Heart right ventricle (tissue), 16 donors: ENCODE data around the gene LSP1. TPM values are rescaled to one million over a fixed set of nuclear protein-coding genes. Genes with fewer than 3 reads are reported as not detected.

Experiments
- ATAC-seq, 8 donors: fragments of 200-7000 bp; cut with Tn5 transposase; one replicate each; pipeline ENCODE4 v1.9.1; 2020; ENCODE audit warnings: mild to moderate bottlenecking in 8 of 8, moderate library complexity in 8 of 8, moderate number of reproducible peaks in 1 of 8
- DNase-seq, 2 donors: peaks; one replicate each; pipeline ENCODE4 v3.0.0-alpha.2; 2020
- H3K27ac ChIP-seq, 10 donors: fragments of 200-600 bp; sonication (generic) in 2 of 10; one replicate each; pipeline versions ENCODE4 v1.5.0 to v1.8.0; 2020 to 2022; ENCODE audit warnings: mild to moderate bottlenecking in 3 of 10
- H3K27me3 ChIP-seq, 7 donors: fragments of 200-600 bp; one replicate each; pipeline ENCODE4 v1.8.0; 2021 to 2022; ENCODE audit warnings: mild to moderate bottlenecking in 2 of 7
- H3K36me3 ChIP-seq, 9 donors: fragments of 200-600 bp; sonication (generic) in 1 of 9; one replicate each; pipeline versions ENCODE4 v1.5.0 to v1.8.0; 2020 to 2022; ENCODE audit warnings: mild to moderate bottlenecking in 2 of 9
- H3K4me1 ChIP-seq, 9 donors: fragments of 200-600 bp; sonication (generic) in 1 of 9; one replicate each; pipeline versions ENCODE4 v1.5.0 to v1.8.0; 2020 to 2022; ENCODE audit warnings: mild to moderate bottlenecking in 4 of 9
- H3K4me3 ChIP-seq, 10 donors: fragments of 200-600 bp; sonication (generic) in 2 of 10; one replicate each; pipeline versions ENCODE4 v1.5.0 to v1.8.0; 2020 to 2022; ENCODE audit warnings: mild to moderate bottlenecking in 7 of 10, moderate library complexity in 2 of 10
- H3K9me3 ChIP-seq, 11 donors: fragments of 200-600 bp in 10 of 11; sonication (generic) in 2 of 11; one replicate each; pipeline versions ENCODE4 v1.5.0 to v1.8.0; 2013 to 2022; ENCODE audit warnings: mild to moderate bottlenecking in 2 of 11, control low read depth in 1 of 11, moderate library complexity in 1 of 11
- CTCF ChIP-seq, 9 donors: fragments of 200-600 bp; sonication (generic) in 2 of 9; IDR thresholded peaks; one replicate each; pipeline versions ENCODE4 v1.5.0 to v1.8.0; 2021 to 2022; ENCODE audit warnings: antibody characterized with exemption in 9 of 9, mild to moderate bottlenecking in 5 of 9, moderate library complexity in 1 of 9
- WGBS, 2 donors: extraction: QIAGEN DNeasy Blood & Tissue Kit; methylation state at CpG; one replicate each; pipeline ENCODE4 v1.1.7; 2013; ENCODE audit warnings: inconsistent platforms in 1 of 2; 5-methylcytosine and 5-hydroxymethylcytosine counted together
- intact Hi-C, 10 donors: fragments of 100-400 bp; cut with DNase I; formaldehyde crosslinking; loops; one replicate each; pipeline versions ENCODE4 v1.11.1 to v1.14.2; 2022
- polyA plus RNA-seq, 2 donors: library from polyadenylated mRNA; stranded (reverse); fragments of 200-250 nt; gene quantifications; one replicate each; pipeline ENCODE4 v1.2.3, GENCODE V29; 2013
- total RNA-seq, 10 donors: library from RNA; stranded (reverse); fragmentation: NEBNext Ultra II Directional in 3 of 10; extraction: Animal tissue kit (Norgen Biotek cat#: 25700) in 3 of 10; gene quantifications; one replicate each; pipeline versions ENCODE4 v1.2.1 to v1.2.4, GENCODE V29; 2021 to 2023
- donor health status: Arrhythmogenic right ventricular cardiomyopathy.
- donor health status: ischemic (EF 13 %, LVEDD 7.1; RV severe dilation, severe dysfunction).
- donor health status: healthy with polysubstance abuse.
- donor health status: DM: no; HTN: yes; CAD: no.
- donor health status: DM: no; HTN: no; CAD: no.
- donor health status: ischemic (EF 25% LVEDD 6.9; RV normal size, moderate dysfunction).
- donor health status: ischemic (EF 25% LVEDD 5.7; RV mildly dilated, moderate dysfunction).
- donor health status: healthy.
- donor health status: DM: yes; HTN: yes; CAD: no.
- donor health status: Ischemic cardiomyopathy.
- donor health status: ischemic (EF 35%, LVEDD 5.7; RV mildly dilated, moderate dysfunction).
- donor health status: nonischemic (EF 11% LVEDD 7.7; RV severe dilation, severe dysfunction).
- donor health status: DM: yes; HTN: yes; CAD: no.
- donor health status: PGD.
- donor health status: ischemic (EF 29% LVEDD 5.4; RV normal size, mild dysfunction).
- donor health status: nonischemic (EF 23%, LVEDD 6.1; RV moderate dilation, normal function).

The LSP1 gene
- total and polyA plus RNA-seq, 12 donors = 16.0 to 57.2 (median 21.4) TPM

- 89 to 90% methylated on average over 4 of the region's 4 CpGs for WGBS, 2 donors
- Histone ChIP-seq H3K9me3 (no peaks in the 10 kb centered on the region), H3K27me3 (no peaks in the 10 kb centered on the region), H3K27ac (no peak overlapping the region), H3K36me3 (no peaks in the 10 kb centered on the region), H3K4me3 (no peak overlapping the region), H3K4me1 (peaks cover 8 to 43% (median 13%) of the 10 kb centered on the region in 9 donors)
- ATAC-seq = no peak
- TF ChIP-seq CTCF (IDR thresholded peaks at IDR 0.05) = no peak
- no peak for DNase-seq
- intact Hi-C loops = loop anchor here in 1 of 10 donors (10.0 kb wide), 1 partner anchor 866 kb away; no protein-coding TSS in a partner anchor
These were observed 6.1 kb downstream of the LSP1 start for GRCh38 chr11:1859004-1859403.

GRCh38 chr11:1860108-1860507 lies 7.2 kb downstream of the LSP1 start:
- Histone ChIP-seq H3K27ac (no peak overlapping the region), H3K9me3 (no peaks in the 10 kb centered on the region), H3K36me3 (no peaks in the 10 kb centered on the region), H3K27me3 (no peaks in the 10 kb centered on the region), H3K4me1 (peaks cover 13 to 46% (median 24%) of the 10 kb centered on the region in 9 donors), H3K4me3 (no peak overlapping the region)
- intact Hi-C loops = no loop called here
- ATAC-seq (no peak), DNase-seq (no peak)
- WGBS, 2 donors = 93 to 97% methylated on average over 1 of the region's 1 CpG
- no peak for TF ChIP-seq CTCF (IDR thresholded peaks at IDR 0.05)

GRCh38 chr11:1861435-1862411 lies 8.8 kb downstream of the LSP1 start:
- no peak for DNase-seq
- 97 to 99% methylated on average over 4 of the region's 4 CpGs for WGBS, 2 donors

More at GRCh38 chr11:1861435-1862411, 8.8 kb downstream of the LSP1 start:
- no peak for TF ChIP-seq CTCF (IDR thresholded peaks at IDR 0.05)
- intact Hi-C loops = loop anchor here in 1 of 10 donors (2.0 kb wide), 1 partner anchor 19 kb away; no protein-coding TSS in a partner anchor
- H3K27ac ChIP-seq = no peak overlapping the region
- H3K36me3 ChIP-seq = peaks cover 0 to 3% (median 0%) of the 10 kb centered on the region in 9 donors
- ATAC-seq = no peak
- no peaks in the 10 kb centered on the region for H3K27me3 ChIP-seq
- H3K9me3 ChIP-seq = no peaks in the 10 kb centered on the region
- peaks cover 15 to 44% (median 27%) of the 10 kb centered on the region in 9 donors for H3K4me1 ChIP-seq
- no peak overlapping the region for H3K4me3 ChIP-seq
